Adrenal gland (tissue), 5 donors: ENCODE measurements around the gene PLAAT4.

Source experiments
- CTCF ChIP-seq, 6 experiments: fragments of 450-650 bp in 4 of 6; fragments of 200-600 bp in 2 of 6; sonication (generic) in 1 of 6; IDR thresholded peaks; 1 replicate in 5 of 6; 2 replicates in 1 of 6; pipeline versions ENCODE4 v1.5.1 to v1.8.0; 2016 to 2021; ENCODE audit warnings: antibody characterized with exemption in 6 of 6, mild to moderate bottlenecking in 2 of 6, moderate library complexity in 1 of 6
- POLR2A ChIP-seq, 2 donors: fragments of 450-650 bp; IDR thresholded peaks; one replicate each; pipeline ENCODE4 v1.6.1; 2017; ENCODE audit warnings: antibody characterized with exemption in 2 of 2, mild to moderate bottlenecking in 2 of 2, moderate library complexity in 1 of 2
- donor health status: DM: no; HTN: no; CAD: no.

DNA sequence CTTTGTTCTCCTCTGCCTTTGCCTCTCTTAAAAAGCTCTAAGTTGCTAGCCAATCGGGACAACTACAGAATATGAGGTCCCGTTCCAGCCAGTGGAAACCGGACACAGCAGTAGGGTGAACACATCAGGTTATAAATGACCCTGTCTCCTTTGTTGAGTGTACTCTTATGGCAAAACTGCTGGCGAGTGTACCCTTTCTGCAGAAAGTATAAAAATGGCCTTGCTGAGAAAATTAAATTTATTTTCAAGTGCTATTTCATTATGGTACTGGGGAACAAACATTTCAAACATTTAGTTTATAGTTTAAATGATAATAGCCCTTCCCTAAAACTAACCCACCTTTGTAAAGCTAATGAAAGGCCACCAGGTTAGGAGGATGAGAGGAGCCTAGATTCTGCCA, 36.7 kb upstream of the PLAAT4 start:
- TF ChIP-seq CTCF (IDR thresholded peaks at IDR 0.05), result no peak
- TF ChIP-seq POLR2A (IDR thresholded peaks at IDR 0.05), result no peak
